HG03558 (cell line): ENCODE measurements around the gene PDXK.

Source experiments
- ATAC-seq: cut with Tn5 transposase; IDR thresholded peaks from one replicate; pipeline ENCODE4 v1.9.1; 2021; ENCODE audit warnings: moderate number of reproducible peaks; ENCODE audit not compliant: unreplicated experiment; ENCODE audit errors: extremely low read depth

The PDXK gene

DNA sequence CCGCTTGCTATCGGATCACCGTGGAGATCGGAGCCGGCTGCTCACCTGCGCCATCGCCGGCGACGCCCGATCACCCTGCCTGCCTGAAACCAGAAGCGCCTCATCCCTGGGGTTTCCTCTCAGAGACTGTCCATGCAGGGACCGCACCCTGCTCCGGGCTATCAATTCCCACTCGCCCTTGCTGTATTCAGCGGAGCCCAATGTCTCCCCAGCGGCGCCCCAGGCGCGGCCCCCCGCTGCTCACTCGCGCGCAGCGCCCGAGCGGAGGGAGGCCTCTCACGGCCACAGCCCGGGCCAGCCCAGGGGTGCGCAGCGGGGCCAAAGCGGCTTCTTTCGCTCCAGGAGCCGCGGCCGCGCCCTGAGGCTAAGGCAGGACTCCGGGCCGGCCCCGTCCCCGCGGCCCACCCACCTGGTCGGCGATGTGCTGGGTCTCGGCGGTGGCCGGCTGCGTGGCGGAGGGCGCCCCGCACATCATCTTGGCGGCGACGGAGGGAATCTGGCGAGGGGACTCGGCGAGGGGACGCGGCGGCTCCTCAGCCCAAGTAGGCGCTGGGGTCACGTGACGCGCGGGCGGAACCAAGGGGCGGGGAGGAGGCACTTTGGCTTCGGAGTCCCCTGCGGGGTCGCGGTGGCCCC lies 57.0 kb downstream of the PDXK start, which contains the start of gene CSTB:
TSS of gene CSTB (minus strand) at position 514 of the 636 bp plus-strand sequence. CDS start at position 475, 39 bp downstream.
- no peak for ATAC-seq

- no peak for ATAC-seq
These were observed 59.0 kb downstream of the PDXK start for GRCh38 chr21:43777953-43778352.

GRCh38 chr21:43778469-43779335 lies 59.8 kb downstream of the PDXK start:
- no peak for ATAC-seq

DNA sequence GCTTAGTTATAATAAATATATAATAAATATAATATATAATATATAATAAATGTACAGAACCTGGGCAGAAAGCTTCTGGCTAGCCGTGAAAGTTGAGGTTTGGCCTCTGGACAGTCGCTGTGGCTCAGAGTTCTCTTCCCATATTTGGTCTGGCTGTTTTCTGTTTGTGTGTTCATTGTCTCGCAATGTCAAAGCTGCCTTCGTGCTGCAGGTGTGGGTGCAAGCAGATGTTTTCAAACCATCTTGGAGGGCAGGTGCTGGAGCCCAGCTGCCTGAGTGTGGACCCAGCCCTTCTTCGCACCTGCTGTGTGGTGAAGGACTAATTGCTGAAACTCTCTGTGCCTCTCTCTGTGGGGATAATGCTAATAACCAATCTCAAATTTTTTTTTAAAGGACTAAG lies 60.7 kb downstream of the PDXK start:
- no peak for ATAC-seq

DNA sequence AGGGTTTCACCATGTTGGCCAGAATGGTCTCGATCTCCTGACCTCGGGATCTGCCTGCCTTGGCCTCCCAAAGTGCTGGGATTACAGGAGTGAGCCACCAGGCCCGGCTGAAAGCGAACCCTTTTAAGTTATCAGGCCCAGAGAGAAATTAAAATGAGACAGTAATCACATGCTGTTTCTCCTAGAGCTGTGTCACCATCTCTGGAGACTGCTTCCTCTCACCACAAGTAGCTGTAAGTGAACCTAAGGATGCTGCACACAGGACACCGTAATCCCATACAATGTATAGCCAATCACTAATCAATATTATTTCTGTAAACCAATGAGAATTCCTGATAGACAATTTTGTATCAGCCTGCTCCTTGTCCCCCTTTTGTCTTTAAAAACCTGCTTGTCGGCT lies 62.9 kb downstream of the PDXK start:
- ATAC-seq = no peak

GRCh38 chr21:43782431-43783097 lies 63.6 kb downstream of the PDXK start:
- ATAC-seq = no peak

DNA sequence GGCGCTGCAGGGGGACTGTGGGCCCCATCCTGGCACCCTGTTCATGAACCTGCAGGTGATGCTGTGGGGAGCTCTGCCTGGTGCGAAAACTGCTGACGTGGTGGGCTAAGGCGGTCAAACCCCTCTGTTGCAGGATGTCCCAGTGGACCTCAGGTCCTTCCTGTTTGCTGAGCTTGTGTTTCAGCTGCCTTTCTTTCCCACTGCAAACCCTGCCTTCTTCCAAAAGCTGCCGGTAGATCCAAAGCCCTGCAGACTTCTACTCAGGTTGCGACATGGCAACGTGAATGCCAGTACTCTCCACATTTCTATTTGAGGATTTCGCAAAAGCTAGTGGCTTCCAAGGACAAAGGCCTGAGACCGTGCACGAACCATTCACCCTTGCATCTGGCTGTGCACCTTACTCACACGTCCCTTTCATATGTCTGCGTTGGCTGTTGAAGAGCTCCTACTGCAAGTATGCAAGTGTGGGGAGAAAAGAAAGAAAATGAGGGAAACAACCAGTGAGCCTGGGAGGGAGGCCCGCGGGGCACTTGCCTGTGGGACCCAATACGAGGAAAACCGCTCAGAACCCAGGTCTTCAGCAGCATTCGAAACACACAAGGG lies 64.3 kb downstream of the PDXK start:
- no peak for ATAC-seq

DNA sequence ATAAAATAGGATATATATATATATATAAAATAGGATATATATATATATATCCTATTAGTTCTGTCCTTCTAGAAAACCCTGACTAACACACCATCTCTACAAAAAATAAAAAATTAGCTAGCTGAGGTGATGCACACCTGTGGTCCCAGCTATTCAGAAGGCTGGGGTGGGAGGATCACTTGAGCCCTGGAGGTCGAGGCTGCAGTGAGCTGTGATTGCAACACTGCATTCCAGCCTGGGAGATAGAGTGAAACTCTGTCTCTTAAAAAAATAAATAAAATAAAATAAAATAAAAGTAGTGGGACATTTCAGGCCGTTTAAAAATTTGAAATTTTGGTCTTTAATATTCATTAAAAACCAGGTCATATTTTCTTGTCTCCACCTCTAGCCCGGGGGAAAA lies 66.2 kb downstream of the PDXK start:
- ATAC-seq = no peak

DNA sequence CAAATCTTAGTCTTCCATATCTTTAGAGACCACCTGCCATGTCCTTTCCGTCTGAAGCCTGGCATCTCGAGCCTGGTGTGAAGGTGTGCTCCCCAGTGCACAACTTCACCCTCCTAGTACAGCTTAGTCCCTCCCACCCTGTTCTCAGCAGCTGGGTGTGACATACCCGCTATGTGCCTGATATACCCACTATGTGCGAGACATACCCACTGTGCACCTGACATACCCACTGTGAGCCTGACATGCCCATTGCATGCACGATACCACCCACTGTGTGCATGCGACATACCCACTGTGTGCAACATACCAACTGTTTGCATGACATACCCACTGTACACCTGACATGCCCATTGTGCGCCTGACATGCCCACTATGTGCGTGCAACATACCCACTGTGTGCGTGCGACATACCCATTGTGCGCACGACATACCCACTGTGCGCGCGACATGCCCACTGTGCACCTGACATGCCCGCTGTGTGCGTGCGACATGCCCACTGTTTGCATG lies 67.4 kb downstream of the PDXK start:
- no peak for ATAC-seq

- ATAC-seq = no peak
These were observed 68.0 kb downstream of the PDXK start for GRCh38 chr21:43786807-43787440.

GRCh38 chr21:43789276-43790009 lies 70.5 kb downstream of the PDXK start, which contains the start of gene RRP1:
Gene RRP1, plus strand, starts transcription at chr21:43789577. Its CDS starts 53 bp downstream, at chr21:43789630.
- no peak for ATAC-seq

GRCh38 chr21:43790010-43790524 lies 71.1 kb downstream of the PDXK start:
- no peak for ATAC-seq

GRCh38 chr21:43792406-43792805 lies 73.5 kb downstream of the PDXK start:
- no peak for ATAC-seq

DNA sequence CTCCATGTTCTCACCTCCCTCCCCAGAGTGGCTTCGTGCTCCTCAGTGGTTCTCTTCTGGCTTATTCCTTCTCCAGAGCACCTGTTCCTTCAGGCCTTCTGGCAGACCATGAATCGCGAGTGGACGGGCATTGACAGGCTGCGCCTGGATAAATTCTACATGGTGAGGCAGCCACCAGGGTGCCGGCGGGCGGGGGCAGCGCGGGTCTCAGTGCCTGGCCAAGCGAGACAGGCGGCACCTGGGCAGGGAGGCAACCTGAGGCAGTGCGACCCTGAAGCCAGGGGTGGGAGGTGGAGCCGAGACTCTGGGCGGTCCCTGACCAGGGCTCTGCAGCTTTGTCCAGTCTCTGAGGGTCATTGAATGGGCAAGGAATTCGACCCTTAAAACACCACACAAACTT lies 74.3 kb downstream of the PDXK start:
- no peak for ATAC-seq

DNA sequence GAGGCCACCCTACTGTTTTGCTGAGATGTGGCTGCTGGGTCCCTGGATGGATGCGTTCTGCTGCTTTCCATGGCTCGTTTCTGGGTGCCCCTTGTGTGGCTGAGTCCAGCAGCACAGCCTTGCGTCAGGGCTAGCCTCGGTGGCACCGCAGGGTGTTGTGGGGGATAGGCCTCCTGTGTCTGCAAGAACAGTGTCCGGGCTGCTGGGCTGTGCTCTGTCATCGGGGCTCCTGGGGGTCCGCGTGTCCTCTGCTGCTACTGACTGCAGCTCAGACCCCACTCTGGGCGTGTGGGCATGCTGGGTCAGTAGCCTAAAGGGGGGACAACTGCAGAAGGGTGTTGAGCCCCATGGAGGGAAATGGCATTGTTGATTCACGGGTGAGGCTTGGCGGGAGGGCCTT lies 75.4 kb downstream of the PDXK start:
- no peak for ATAC-seq

GRCh38 chr21:43794857-43795256 lies 75.9 kb downstream of the PDXK start:
- no peak for ATAC-seq

- no peak for ATAC-seq
These were observed 78.5 kb downstream of the PDXK start for GRCh38 chr21:43797415-43797814.

GRCh38 chr21:43797925-43798715 lies 79.2 kb downstream of the PDXK start:
- ATAC-seq = no peak
